Epithelial cell of umbilical artery (primary cell): ENCODE results near the gene INO80. TPM values are rescaled to one million over a fixed set of nuclear protein-coding genes. Genes with fewer than 3 reads are reported as not detected.

ENCODE experiments used
- total RNA-seq: library from RNA; depleted of rRNA; stranded (reverse); fragments of >200 nt; gene quantifications from 2 replicates; pipeline ENCODE4 v1.2.3, GENCODE V29; 2014

INO80 gene
- 20.1 and 20.8 TPM in 2 replicates for total RNA-seq

GRCh38 chr15:41116116-41116961, at the start of gene INO80:
TSS of gene INO80 (minus strand) at chr15:41116280. CDS start at chr15:41096310, 19,970 bp downstream.

GRCh38 chr15:40952901-40953712, 163.0 kb downstream of the INO80 start, which contains the start of gene CHAC1:
TSS of gene CHAC1 (plus strand) at chr15:40953471. CDS start at chr15:40953584, 113 bp downstream.

Other genes starting within 250 kb of the INO80 start
- under 0.01 and 0.15 TPM in 2 replicates for gene RHOV, start 242.0 kb downstream of the INO80 start, total RNA-seq
- 44.5 and 46.0 TPM in 2 replicates for gene VPS18, start 221.8 kb downstream of the INO80 start, total RNA-seq
- 88.8 and 218 TPM in 2 replicates for gene DLL4, start 186.9 kb downstream of the INO80 start, total RNA-seq
- 8.1 and 15.2 TPM in 2 replicates for gene CHAC1, start 162.8 kb downstream of the INO80 start, total RNA-seq
- gene EXD1, start 114.5 kb upstream of the INO80 start, total RNA-seq: not detected in 2 replicates
- 64.6 and 69.5 TPM in 2 replicates for gene CHP1, start 115.0 kb upstream of the INO80 start, total RNA-seq
- 9.7 and 12.2 TPM in 2 replicates for gene OIP5, start 216.3 kb upstream of the INO80 start, total RNA-seq
- 69.5 and 109 TPM in 2 replicates for gene NUSAP1, start 216.6 kb upstream of the INO80 start, total RNA-seq